Aorta (tissue), 5 donors: Measurements from ENCODE around the gene RGS3. TPM values are rescaled to one million over a fixed set of nuclear protein-coding genes. Genes with fewer than 3 reads are reported as not detected.

ENCODE experiments used
- ATAC-seq: fragments of 200-7000 bp; cut with Tn5 transposase; one replicate; pipeline ENCODE4 v1.9.1; 2022; ENCODE audit warnings: moderate library complexity; ENCODE audit not compliant: low FRiP score
- DNase-seq, 2 donors: peaks; one replicate each; pipeline ENCODE4 v3.0.0-alpha.2; 2020
- H3K27ac ChIP-seq, 2 donors: one replicate each; pipeline ENCODE4 v1.5.1; 2013; ENCODE audit warnings: low read length in 2 of 2, mild to moderate bottlenecking in 2 of 2, moderate library complexity in 2 of 2, control low read depth in 1 of 2, inconsistent platforms in 1 of 2, low read depth in 1 of 2
- H3K27me3 ChIP-seq, 2 donors: one replicate each; pipeline ENCODE4 v1.6.1; 2013; ENCODE audit warnings: control low read depth in 1 of 2, low read length in 1 of 2, mild to moderate bottlenecking in 1 of 2, moderate library complexity in 1 of 2; ENCODE audit not compliant: insufficient read depth in 2 of 2, control insufficient read depth in 1 of 2
- H3K36me3 ChIP-seq, 2 donors: one replicate each; pipeline ENCODE4 v1.6.1; 2013; ENCODE audit warnings: control low read depth in 1 of 2, low read length in 1 of 2, mild to moderate bottlenecking in 1 of 2; ENCODE audit not compliant: insufficient read depth in 2 of 2, control insufficient read depth in 1 of 2
- H3K4me1 ChIP-seq, 2 donors: one replicate each; pipeline ENCODE4 v1.6.1; 2013; ENCODE audit warnings: low read length in 2 of 2, control low read depth in 1 of 2, mild to moderate bottlenecking in 1 of 2, moderate library complexity in 1 of 2; ENCODE audit not compliant: insufficient read depth in 2 of 2, control insufficient read depth in 1 of 2
- H3K4me3 ChIP-seq, 2 donors: one replicate each; pipeline ENCODE4 v1.5.1; 2013; ENCODE audit warnings: low read length in 2 of 2, control low read depth in 1 of 2, mild to moderate bottlenecking in 1 of 2
- H3K9me3 ChIP-seq: one replicate; pipeline ENCODE4 v1.6.1; 2013; ENCODE audit warnings: mild to moderate bottlenecking, low read length; ENCODE audit not compliant: control insufficient read depth
- WGBS, 2 donors: extraction: QIAGEN DNeasy Blood & Tissue Kit; methylation state at CpG; one replicate each; pipeline ENCODE4 v1.1.7; 2013; 5-methylcytosine and 5-hydroxymethylcytosine counted together
- intact Hi-C, 2 donors: fragments of 100-400 bp; cut with DNase I; formaldehyde crosslinking; loops; one replicate each; pipeline versions ENCODE4 v1.14.2 to v1.15.0; 2022
- polyA plus RNA-seq, 2 donors: library from polyadenylated mRNA; stranded (reverse); fragments of 200-250 nt; gene quantifications; one replicate each; pipeline ENCODE4 v1.2.3, GENCODE V29; 2013
- total RNA-seq, 2 donors: library from RNA; stranded (reverse); fragmentation: NEBNext Ultra II Directional; extraction: Animal tissue kit (Norgen Biotek cat#: 25700); gene quantifications; one replicate each; pipeline ENCODE4 v1.2.1, GENCODE V29; 2021
- donor health status: healthy with polysubstance abuse.
- donor health status: Bipolar disorder and iron deficiency.
- donor health status: DM: no; HTN: no; CAD: no.
- donor health status: DM: no; HTN: no; CAD: no.
- donor health status: DM: yes; HTN: yes; CAD: no.

RGS3 gene
- total and polyA plus RNA-seq, 4 donors = 74.3 to 161 (median 149) TPM

- whole genome bisulfite sequencing, 2 donors = 90 to 92% methylated on average over 12 of the region's 12 CpGs
- Histone ChIP-seq H3K27ac (no peak overlapping the region), H3K9me3 (no peaks in the 10 kb centered on the region), H3K4me3 (no peak overlapping the region), H3K36me3 (no peaks in the 10 kb centered on the region), H3K4me1 (peaks cover 3 to 10% of the 10 kb centered on the region in 2 donors), H3K27me3 (no peaks in the 10 kb centered on the region)
- DNase-seq (peak in 1 of 2 donors; percentile 46), ATAC-seq (no peak)
- intact Hi-C loops = no loop called here
Measured at GRCh38 chr9:113570749-113571711, 107.5 kb downstream of the RGS3 start.

GRCh38 chr9:113572076-113572861 lies 108.7 kb downstream of the RGS3 start:
- no peak for ATAC-seq
- Histone ChIP-seq H3K4me1 (peaks cover 3 to 10% of the 10 kb centered on the region in 2 donors), H3K27me3 (no peaks in the 10 kb centered on the region), H3K36me3 (no peaks in the 10 kb centered on the region), H3K27ac (no peak overlapping the region), H3K4me3 (no peak overlapping the region), H3K9me3 (no peaks in the 10 kb centered on the region)
- 72 to 84% methylated on average over 7 to 8 of the region's 8 CpGs for WGBS, 2 donors
- DNase-seq = peak in 1 of 2 donors; percentile 55
- intact Hi-C loops = no loop called here

- H3K27ac ChIP-seq = peak overlapping the region in 1 of 2 donors; percentile 34
- intact Hi-C loops = no loop called here
Measured at GRCh38 chr9:113573046-113573958, 109.8 kb downstream of the RGS3 start.

GRCh38 chr9:113573959-113574352 lies 110.4 kb downstream of the RGS3 start:
- H3K36me3 ChIP-seq = no peaks in the 10 kb centered on the region
- no peak for ATAC-seq
- no peak overlapping the region for H3K4me3 ChIP-seq
- peaks cover 3 to 5% of the 10 kb centered on the region in 2 donors for H3K4me1 ChIP-seq
- intact Hi-C loops = no loop called here
- no peaks in the 10 kb centered on the region for H3K27me3 ChIP-seq
- DNase-seq = no peak
- no peaks in the 10 kb centered on the region for H3K9me3 ChIP-seq
- WGBS, 2 donors = 57 to 59% methylated on average over 2 of the region's 2 CpGs
- H3K27ac ChIP-seq = no peak overlapping the region

More at GRCh38 chr9:113573046-113573958, 109.8 kb downstream of the RGS3 start:
- ATAC-seq (no peak), DNase-seq (peak in 1 of 2 donors; percentile 56)
- WGBS, 2 donors = 51 to 65% methylated on average over 11 of the region's 11 CpGs
- Histone ChIP-seq H3K9me3 (no peaks in the 10 kb centered on the region), H3K4me1 (peaks cover 2 to 3% of the 10 kb centered on the region in 2 donors), H3K36me3 (no peaks in the 10 kb centered on the region), H3K4me3 (no peak overlapping the region), H3K27me3 (no peaks in the 10 kb centered on the region)

- intact Hi-C loops = no loop called here
- H3K27me3 ChIP-seq = no peaks in the 10 kb centered on the region
- no peaks in the 10 kb centered on the region for H3K36me3 ChIP-seq
- no peak overlapping the region for H3K27ac ChIP-seq
- H3K4me1 ChIP-seq = peaks cover 3 to 6% of the 10 kb centered on the region in 2 donors
- WGBS, 2 donors = 61 to 68% methylated on average over 14 of the region's 14 CpGs
- DNase-seq = peak in 1 of 2 donors; percentile 74
- ATAC-seq = no peak
- no peak overlapping the region for H3K4me3 ChIP-seq
- no peaks in the 10 kb centered on the region for H3K9me3 ChIP-seq
Measured at GRCh38 chr9:113574441-113575262, 111.1 kb downstream of the RGS3 start.

- peak overlapping the region; percentile 2 to 90 for H3K27ac ChIP-seq
- peaks cover 8 to 9% of the 10 kb centered on the region in 2 donors for H3K4me1 ChIP-seq
- DNase-seq (peak; percentile 40 to 73), ATAC-seq (no peak)
- no peaks in the 10 kb centered on the region for H3K36me3 ChIP-seq
- H3K27me3 ChIP-seq = no peaks in the 10 kb centered on the region
- no peaks in the 10 kb centered on the region for H3K9me3 ChIP-seq
- intact Hi-C loops = no loop called here
- H3K4me3 ChIP-seq = no peak overlapping the region
- 72 to 76% methylated on average over 11 of the region's 11 CpGs for WGBS, 2 donors
Measured at GRCh38 chr9:113577525-113578261, 114.2 kb downstream of the RGS3 start.

GRCh38 chr9:113578279-113578865 lies 114.8 kb downstream of the RGS3 start:
- Histone ChIP-seq H3K27ac (peak overlapping the region; percentile 38 to 90), H3K9me3 (no peaks in the 10 kb centered on the region), H3K36me3 (peaks cover 0 to under 1% of the 10 kb centered on the region in 2 donors), H3K4me3 (no peak overlapping the region), H3K4me1 (peaks cover 6 to 7% of the 10 kb centered on the region in 2 donors), H3K27me3 (no peaks in the 10 kb centered on the region)
- no peak for ATAC-seq
- 99 to 100% methylated on average over 3 of the region's 3 CpGs for WGBS, 2 donors
- intact Hi-C loops = no loop called here
- DNase-seq = peak in 1 of 2 donors; percentile 46
